OCI-LY3 (cell line): ENCODE results near the gene DOCK8.

ENCODE experiments used
- EZH2phosphoT487 ChIP-seq: fragments of 200-600 bp; shearing (Covaris generic); IDR thresholded peaks from 2 replicates; pipeline ENCODE4 v1.6.1; 2018; ENCODE audit warnings: antibody characterized with exemption, mixed run types, low read depth
- TF ChIP-seq, protein P1 (sequence below): fragments of 200-600, 300-600 bp; sonication (generic); IDR thresholded peaks from 2 replicates; pipeline ENCODE4 v1.5.1; 2014; ENCODE audit warnings: antibody characterized with exemption, low read length, low read depth

DNA sequence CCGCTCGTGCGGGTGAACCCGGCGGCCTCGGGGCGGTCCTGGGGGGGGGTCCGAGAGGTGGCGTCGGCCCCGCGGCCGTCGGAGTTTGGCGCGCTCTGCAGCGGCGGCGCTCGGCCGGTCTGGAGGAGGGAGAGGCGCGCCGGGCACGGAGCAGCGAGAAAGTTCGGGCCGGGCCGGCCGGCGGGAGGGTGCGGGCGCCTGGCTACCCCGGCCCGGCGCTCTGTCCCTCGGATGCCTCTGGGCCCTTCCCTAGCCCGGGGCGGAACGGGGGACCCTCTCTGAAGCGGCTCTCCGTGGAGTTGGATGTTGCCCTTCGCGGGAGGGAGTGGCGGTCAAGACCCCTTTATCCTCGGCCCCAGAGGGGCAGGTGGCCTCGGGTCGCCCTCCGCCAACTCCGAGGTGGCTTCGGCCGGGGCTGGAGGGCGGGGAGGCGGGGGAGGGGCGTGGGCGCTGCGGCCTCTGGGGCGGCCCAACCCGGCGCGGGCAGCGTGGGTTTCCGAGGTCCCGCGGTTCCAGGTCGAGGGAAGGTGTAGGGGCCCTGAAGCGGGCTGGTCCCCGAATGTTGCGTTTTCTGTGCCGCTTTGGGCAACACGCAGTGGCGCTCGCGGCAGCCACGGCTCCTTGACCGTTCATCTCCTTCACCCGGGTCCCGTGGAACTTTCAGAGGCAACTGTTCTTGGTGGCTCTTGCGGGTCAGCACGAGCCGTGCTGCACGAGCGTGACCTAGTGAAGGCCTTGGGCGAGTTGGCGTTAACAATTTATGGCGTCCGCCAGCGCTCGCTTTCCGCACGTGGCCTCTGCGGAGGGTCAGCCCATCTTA, 290.5 kb downstream of the DOCK8 start:
- TF ChIP-seq, protein P1, sequence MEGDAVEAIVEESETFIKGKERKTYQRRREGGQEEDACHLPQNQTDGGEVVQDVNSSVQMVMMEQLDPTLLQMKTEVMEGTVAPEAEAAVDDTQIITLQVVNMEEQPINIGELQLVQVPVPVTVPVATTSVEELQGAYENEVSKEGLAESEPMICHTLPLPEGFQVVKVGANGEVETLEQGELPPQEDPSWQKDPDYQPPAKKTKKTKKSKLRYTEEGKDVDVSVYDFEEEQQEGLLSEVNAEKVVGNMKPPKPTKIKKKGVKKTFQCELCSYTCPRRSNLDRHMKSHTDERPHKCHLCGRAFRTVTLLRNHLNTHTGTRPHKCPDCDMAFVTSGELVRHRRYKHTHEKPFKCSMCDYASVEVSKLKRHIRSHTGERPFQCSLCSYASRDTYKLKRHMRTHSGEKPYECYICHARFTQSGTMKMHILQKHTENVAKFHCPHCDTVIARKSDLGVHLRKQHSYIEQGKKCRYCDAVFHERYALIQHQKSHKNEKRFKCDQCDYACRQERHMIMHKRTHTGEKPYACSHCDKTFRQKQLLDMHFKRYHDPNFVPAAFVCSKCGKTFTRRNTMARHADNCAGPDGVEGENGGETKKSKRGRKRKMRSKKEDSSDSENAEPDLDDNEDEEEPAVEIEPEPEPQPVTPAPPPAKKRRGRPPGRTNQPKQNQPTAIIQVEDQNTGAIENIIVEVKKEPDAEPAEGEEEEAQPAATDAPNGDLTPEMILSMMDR: no peak
- no peak for TF ChIP-seq EZH2phosphoT487
